HUDEP-2 (cell line): Measurements from ENCODE around the gene WDR27.
A peak's percentile ranks its signal among the peaks of the same experiment; 100 is the strongest.
"Not testable (repeated sequence)": the region's sequence is repeated elsewhere in the genome, so short reads cannot be mapped to it uniquely, and the experiment has no call there.

Source experiments
- DNase-seq, 76 experiments: peaks; one replicate each; lab custom pipeline; 2025; ENCODE audit not compliant: unreplicated experiment in 76 of 76; lab: John Stamatoyannopoulos, UW

WDR27 gene

GRCh38 chr6:169619650-169620049 is 82.2 kb downstream of the WDR27 start:
- no peak for DNase-seq

GRCh38 chr6:169618526-169619490 is 83.0 kb downstream of the WDR27 start:
- DNase-seq, result no peak

- DNase-seq, result no peak
These were observed 84.3 kb downstream of the WDR27 start for GRCh38 chr6:169617562-169617961.

GRCh38 chr6:169608609-169609008 is 93.2 kb downstream of the WDR27 start:
- DNase-seq, result not testable (repeated sequence)

- DNase-seq, result no peak
These were observed 97.8 kb downstream of the WDR27 start for GRCh38 chr6:169604076-169604475.

- not testable (repeated sequence) for DNase-seq
These were observed 100.7 kb downstream of the WDR27 start for GRCh38 chr6:169601129-169601528.

GRCh38 chr6:169592558-169592957 is 109.3 kb downstream of the WDR27 start:
- peak in 30 of 76 experiments; percentile 21 to 83 (median 44) for DNase-seq

- DNase-seq, result no peak
These were observed 110.2 kb downstream of the WDR27 start for GRCh38 chr6:169591616-169592015.

- no peak for DNase-seq
These were observed 111.4 kb downstream of the WDR27 start for GRCh38 chr6:169590376-169590939.

GRCh38 chr6:169589699-169590257 is 112.1 kb downstream of the WDR27 start:
- no peak for DNase-seq

GRCh38 chr6:169589293-169589692 is 112.5 kb downstream of the WDR27 start:
- peak in 1 of 76 experiments; percentile 25 for DNase-seq

GRCh38 chr6:169587975-169588374 is 113.9 kb downstream of the WDR27 start:
- no peak for DNase-seq

GRCh38 chr6:169583886-169584541 is 117.8 kb downstream of the WDR27 start:
- DNase-seq, result no peak

- DNase-seq, result no peak
These were observed 122.3 kb downstream of the WDR27 start for GRCh38 chr6:169579407-169580111.

GRCh38 chr6:169577974-169578373 is 123.9 kb downstream of the WDR27 start:
- no peak for DNase-seq

GRCh38 chr6:169577236-169577635 is 124.6 kb downstream of the WDR27 start:
- DNase-seq, result no peak

- DNase-seq, result no peak
These were observed 126.0 kb downstream of the WDR27 start for GRCh38 chr6:169575821-169576220.

GRCh38 chr6:169575365-169575764 is 126.5 kb downstream of the WDR27 start:
- no peak for DNase-seq

GRCh38 chr6:169574420-169574819 is 127.4 kb downstream of the WDR27 start:
- no peak for DNase-seq

- DNase-seq, result no peak
These were observed 127.9 kb downstream of the WDR27 start for GRCh38 chr6:169573883-169574282.
